GM18870 (cell line): ENCODE measurements around the gene ARMC5.
"Not testable (repeated sequence)": the region's sequence is repeated elsewhere in the genome, so short reads cannot be mapped to it uniquely, and the experiment has no call there.

ENCODE experiments used
- ATAC-seq: cut with Tn5 transposase; IDR thresholded peaks from one replicate; pipeline ENCODE4 v1.9.1; 2021; ENCODE audit warnings: moderate library complexity; ENCODE audit not compliant: unreplicated experiment

The ARMC5 gene, protein sequence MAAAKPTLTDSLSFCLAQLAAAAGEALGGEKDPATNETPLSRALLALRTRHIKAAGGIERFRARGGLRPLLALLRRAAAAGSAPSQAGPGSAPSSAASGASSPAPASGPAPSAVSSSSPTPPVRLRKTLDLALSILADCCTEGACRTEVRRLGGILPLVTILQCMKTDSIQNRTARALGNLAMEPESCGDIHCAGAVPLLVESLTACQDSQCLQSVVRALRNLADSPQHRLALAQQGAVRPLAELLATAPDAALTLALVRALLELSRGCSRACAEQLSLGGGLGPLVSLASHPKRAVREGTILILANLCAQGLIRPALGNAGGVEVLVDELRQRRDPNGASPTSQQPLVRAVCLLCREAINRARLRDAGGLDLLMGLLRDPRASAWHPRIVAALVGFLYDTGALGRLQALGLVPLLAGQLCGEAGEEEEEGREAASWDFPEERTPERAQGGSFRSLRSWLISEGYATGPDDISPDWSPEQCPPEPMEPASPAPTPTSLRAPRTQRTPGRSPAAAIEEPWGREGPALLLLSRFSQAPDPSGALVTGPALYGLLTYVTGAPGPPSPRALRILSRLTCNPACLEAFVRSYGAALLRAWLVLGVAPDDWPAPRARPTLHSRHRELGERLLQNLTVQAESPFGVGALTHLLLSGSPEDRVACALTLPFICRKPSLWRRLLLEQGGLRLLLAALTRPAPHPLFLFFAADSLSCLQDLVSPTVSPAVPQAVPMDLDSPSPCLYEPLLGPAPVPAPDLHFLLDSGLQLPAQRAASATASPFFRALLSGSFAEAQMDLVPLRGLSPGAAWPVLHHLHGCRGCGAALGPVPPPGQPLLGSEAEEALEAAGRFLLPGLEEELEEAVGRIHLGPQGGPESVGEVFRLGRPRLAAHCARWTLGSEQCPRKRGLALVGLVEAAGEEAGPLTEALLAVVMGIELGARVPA

DNA sequence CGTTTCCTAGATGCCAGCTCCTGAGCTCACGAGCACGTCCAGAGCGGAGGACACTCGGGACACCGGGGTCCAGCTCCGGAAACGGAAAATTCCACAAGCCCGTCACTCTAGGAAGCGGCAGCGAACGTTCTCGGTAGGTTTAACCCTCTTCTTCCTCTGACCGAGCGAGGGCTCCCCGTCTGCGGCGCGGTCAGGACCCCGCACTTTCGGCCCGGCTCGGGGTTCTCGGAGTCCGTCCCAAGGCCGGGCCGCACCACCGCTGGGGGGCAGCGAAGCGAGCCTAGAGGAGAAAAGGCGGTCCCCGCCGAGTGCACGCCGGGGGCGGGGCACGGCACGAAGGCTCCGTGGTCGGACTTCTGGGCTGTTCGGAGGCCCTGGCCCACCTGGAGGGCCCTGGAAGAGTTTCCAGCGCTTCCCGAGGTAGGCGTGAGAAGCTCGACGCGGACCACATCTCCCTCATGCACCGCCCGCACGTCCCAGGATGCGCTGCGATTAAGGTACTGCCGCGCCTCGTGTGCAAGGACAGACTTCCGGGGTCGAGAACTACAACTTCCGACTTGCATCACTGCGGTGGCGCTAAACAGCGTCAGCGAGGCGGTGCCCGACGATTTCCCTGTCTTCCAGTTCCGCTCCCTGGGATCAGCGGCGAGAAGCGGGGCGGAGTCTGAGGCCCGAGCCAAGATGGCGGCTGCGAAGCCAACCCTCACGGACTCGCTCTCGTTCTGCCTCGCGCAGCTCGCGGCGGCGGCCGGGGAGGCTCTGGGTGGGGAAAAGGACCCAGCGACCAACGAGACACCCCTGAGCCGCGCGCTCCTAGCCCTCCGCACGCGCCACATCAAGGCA is at the start of gene ARMC5:
Gene ARMC5 (plus strand): TSS at position 658 of the 843 bp plus-strand sequence. CDS start 24 bp downstream, at position 682.
- peak; percentile 82 for ATAC-seq

DNA sequence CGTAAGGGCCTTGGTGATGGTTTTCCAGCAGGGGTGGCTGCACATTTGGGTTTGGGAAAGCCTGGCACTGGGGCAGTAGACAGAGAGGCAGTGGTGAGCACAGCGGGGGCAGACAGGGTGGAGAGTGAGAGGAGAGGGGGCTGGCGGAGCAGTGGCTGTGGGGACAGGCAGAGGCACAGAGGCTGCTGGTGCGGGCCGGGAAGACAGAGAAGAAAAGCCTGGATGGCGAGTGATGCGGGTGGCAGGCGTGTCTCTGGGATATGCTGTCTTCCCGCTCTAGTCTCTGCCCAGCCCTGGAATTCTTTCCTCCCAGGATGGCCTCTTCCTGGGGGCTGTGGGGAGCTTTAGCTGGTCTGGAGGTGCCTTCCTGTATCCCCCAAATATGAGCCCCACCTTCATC is 49.2 kb upstream of the ARMC5 start:
- no peak for ATAC-seq

DNA sequence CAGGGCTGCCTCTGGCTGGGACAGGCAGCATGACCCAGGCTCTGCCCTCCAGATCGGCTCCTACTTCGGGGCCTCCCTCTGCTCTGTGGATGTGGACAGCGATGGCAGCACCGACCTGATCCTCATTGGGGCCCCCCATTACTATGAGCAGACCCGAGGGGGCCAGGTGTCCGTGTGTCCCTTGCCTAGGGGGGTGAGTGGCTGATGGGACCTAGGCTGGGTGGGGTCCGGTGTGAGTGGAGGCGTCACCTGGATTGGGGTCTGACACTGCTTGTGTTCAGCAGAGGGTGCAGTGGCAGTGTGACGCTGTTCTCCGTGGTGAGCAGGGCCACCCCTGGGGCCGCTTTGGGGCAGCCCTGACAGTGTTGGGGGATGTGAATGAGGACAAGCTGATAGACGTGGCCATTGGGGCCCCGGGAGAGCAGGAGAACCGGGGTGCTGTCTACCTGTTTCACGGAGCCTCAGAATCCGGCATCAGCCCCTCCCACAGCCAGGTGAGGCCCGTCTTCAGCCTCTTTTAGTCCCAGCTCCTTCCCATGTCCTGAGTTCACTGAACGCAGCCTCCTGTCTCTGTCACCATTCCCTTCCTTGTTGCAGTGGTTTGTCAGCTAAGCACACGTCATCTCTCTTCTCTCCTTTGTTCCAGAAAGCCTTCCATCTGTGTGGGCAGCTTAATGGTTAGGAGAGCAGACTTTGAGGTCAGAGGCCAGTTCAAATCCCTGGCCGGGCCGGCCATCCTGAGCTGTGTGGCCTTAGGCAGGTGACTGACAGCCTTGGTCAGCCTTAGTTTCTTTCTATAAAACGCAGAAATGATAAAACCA is 48.1 kb upstream of the ARMC5 start:
- no peak for ATAC-seq

DNA sequence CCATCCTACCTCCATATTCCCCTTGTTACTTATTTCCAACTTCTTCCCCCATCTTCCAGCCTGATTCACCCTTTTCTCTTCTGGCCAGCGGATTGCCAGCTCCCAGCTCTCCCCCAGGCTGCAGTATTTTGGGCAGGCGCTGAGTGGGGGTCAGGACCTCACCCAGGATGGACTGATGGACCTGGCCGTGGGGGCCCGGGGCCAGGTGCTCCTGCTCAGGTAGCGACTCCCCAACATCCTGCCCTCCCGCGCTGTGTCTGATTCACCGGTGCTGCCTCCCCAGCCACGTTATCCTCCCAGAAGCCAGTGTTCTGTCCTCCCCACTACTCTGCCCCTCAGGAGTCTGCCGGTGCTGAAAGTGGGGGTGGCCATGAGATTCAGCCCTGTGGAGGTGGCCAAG is 46.6 kb upstream of the ARMC5 start:
- ATAC-seq, result no peak

DNA sequence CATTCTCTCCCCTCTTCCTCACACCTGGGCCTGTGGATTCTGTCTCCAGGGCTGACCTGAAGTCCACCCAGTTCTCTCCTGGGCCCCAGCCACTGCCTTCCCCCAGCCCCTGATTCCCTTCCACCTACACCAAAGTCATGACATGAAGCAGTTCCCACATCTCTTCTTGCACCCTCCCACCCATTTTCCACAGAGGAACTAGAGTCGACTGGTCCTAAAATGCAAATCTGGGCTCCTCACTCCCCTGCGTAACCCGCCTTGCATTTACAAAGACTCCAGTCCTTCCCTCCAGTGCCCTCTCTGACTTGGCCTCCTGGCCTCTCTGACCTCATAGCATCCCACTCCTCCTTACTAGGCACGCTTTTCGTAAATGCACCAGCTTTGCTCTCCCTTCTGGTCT is 45.9 kb upstream of the ARMC5 start:
- ATAC-seq, result no peak

DNA sequence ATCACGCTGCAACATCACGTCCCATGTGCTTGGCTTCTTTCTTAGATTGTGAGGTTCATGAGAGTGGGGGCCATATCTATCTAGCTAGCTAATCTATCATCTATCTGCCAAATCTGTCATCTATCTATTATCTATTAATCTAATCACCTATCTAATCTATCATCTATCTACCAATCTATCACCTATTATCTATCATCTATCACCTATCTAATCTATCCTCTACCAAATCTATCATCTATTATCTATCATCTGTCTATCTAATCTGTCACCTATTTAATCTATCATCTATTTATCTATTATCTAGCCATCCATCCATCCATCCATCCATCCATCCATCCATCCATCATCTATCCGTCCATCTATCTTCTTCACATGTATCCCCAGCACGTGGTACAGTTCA is 45.4 kb upstream of the ARMC5 start:
- no peak for ATAC-seq

DNA sequence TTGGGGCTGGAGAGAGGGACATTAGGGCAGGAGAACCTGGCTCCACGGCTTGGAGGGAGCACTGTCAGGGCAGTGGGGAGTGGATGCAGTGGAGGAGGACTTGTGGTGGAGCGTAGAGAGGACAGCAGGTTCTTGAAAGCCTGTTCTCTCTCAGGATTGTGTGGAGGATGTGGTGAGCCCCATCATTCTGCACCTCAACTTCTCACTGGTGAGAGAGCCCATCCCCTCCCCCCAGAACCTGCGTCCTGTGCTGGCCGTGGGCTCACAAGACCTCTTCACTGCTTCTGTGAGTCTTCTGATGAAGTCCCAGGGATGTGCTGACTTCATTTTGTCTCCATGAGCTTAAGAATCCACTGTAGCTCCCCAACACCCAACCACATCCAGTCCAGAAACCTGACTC is 44.6 kb upstream of the ARMC5 start:
- ATAC-seq, result no peak

DNA sequence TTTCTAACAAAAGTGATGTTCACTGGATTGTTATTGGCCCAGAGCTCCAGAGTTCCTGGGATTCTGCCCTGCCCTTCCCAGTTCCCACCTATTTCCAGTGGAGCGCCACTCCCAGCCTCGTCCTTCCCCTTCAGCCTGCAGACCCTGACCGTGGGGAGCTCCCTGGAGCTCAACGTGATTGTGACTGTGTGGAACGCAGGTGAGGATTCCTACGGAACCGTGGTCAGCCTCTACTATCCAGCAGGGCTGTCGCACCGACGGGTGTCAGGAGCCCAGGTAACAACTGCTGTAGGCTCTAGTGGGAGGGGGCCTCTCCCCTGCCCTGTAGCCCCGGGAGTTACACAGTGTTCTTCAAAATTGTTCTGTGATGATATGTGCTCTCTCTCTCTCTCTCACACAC is 42.9 kb upstream of the ARMC5 start:
- ATAC-seq, result no peak

DNA sequence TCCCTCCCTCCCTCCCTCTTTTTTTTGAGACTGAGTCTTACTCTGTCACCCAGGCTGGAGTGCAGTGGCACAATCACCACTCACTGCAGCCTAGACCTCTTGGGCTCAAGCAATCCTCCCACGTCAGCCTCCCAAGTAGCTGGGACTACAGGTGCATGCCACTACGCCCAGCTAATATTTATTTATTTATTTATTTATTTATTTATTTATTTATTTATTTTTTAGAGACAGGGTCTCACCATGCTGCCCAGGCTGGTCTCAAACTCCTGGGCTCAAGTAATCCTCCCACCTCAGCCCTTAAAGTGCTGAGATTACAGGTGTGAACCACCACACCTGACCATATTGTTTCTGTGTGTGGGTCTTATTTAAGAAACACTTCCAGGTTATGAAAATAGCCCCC is 42.3 kb upstream of the ARMC5 start:
- ATAC-seq, result not testable (repeated sequence)

DNA sequence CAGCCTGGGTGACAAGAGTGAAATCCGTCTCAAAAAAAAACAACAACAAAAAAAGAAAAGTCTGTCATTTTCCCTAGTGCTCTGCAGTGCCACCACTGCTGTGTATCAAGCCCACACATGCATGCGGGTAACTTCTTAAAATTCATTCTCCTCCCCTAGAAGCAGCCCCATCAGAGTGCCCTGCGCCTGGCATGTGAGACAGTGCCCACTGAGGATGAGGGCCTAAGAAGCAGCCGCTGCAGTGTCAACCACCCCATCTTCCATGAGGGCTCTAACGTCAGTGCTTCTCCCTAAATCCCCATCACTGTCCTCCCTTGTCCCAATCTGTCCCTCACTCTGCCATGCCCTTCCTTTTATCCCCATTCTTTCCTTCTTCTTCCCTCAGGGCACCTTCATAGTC is 41.4 kb upstream of the ARMC5 start:
- ATAC-seq, result no peak

DNA sequence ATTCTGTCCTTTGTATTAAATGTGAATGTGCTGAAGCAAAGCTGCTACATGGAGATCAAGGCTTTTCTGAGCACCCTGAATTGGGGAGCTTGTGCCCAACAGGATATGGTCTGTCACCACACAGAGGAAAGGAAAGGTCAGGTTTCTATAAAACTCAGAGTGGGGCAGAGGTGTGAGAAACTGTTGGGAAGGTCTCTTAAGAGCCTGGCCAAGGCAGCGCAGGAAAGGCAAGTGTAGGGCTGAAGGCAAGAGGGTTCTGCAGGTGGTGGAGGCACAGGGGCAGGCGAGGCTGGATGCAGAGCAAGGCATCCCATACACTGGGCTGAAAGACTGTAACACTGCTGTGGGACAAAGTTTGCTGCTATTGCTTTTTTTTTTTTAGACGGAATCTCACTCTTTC is 39.3 kb upstream of the ARMC5 start:
- ATAC-seq, result no peak

DNA sequence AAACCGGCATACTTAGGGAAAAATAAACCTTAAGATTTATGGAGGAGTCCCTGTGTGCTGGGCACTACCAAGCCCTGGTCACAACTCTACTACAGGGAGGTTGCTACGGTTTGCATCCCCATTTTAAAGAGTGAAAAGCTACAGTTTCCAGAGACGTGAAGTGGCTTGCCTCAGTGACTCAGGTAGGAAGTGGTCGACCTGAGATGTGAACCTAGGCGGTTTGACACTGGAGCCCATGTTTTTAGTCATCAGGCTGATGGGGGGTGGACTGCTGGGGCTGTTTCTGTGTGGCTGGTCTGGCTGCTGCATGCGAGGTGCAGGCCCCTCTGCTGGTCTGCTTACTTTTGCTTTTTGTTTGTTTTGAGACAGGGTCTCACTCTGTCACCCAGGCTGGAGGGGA is 37.7 kb upstream of the ARMC5 start:
- no peak for ATAC-seq

DNA sequence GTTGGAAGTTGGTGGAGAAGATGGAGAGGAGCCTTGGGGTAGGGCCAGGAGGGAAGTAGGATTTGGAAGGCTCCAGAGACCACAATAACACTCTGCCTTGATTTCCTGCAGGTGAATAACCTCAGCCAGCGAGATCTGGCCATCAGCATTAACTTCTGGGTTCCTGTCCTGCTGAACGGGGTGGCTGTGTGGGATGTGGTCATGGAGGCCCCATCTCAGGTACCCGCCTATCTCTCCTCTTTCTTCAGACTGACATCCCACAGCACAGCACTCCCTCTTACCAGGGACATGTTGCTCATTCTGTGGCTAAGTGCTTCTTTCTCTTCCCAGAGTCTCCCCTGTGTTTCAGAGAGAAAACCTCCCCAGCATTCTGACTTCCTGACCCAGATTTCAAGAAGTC is 36.1 kb upstream of the ARMC5 start:
- ATAC-seq, result no peak

DNA sequence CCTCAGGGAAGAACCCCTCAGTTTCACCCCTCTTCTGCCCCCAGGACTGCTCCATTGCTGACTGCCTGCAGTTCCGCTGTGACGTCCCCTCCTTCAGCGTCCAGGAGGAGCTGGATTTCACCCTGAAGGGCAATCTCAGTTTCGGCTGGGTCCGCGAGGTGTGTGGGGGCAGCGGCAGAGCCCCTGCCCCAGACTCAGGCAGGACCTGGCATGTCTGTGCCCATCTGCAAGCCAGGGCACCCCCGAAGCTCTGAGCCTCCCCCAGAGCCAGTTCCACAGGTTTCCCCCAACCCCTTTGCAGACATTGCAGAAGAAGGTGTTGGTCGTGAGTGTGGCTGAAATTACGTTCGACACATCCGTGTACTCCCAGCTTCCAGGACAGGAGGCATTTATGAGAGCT is 35.5 kb upstream of the ARMC5 start:
- ATAC-seq, result no peak

DNA sequence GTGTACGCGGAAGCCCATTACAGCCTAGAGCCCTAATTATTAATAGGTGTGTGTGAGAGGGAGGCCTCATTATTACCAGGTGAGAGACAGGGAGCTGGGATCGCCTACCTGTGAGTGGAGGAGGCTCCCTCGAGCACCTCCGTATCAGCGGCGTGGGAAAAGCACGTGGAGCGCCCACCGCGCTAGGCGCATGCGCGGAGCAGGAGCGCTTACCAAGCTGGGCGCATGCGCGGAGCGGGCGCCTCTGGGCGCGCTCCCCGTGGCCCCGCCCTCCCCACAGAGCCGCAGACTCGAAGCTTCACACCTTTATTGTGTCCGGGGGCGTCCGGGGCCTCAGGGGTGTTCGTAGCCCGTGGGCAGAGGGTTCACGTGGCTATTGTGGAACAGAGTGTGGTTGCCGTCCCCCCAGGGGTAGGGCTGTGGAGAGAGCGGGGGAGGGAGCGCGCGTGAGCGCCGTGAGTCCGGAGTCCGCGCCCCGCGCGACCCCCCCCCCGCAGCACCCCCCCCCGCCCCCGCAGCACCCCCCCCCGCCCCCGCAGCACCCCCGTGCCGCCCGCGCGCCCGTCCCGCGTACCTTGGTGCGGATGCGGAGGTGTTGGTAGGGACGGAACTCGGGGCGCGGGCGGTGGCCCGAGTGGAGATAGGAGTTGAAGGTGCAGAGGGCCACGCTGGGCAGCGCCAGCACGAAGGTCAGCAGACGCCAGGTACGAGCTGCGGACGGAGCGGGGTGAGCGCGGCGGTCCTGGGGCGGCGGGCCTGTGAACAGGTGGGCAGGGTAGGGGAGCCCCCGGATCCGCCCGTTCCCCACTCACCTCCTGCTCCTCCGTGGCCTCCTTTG is 31.6 kb upstream of the ARMC5 start:
- no peak for ATAC-seq

DNA sequence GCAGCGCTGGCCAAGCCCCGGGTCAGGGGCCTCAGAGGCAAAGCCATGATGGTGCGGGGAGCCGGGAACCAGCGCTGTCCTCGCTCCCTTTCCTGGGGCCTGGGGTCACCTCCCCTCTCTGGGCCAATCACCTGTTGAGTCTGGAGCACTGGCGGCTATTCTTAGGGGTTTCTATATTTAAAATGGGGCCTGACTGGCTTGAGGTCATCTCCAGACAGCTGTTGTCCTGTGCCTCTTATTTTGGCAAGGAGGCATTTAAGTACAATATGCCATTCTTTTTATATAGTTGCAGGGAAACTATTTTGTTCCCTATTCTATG is 31.1 kb upstream of the ARMC5 start, which contains the start of gene COX6A2:
Gene COX6A2 (minus strand): TSS at position 82 of the 319 bp plus-strand sequence. CDS start 35 bp downstream, at position 47.
- ATAC-seq, result no peak

DNA sequence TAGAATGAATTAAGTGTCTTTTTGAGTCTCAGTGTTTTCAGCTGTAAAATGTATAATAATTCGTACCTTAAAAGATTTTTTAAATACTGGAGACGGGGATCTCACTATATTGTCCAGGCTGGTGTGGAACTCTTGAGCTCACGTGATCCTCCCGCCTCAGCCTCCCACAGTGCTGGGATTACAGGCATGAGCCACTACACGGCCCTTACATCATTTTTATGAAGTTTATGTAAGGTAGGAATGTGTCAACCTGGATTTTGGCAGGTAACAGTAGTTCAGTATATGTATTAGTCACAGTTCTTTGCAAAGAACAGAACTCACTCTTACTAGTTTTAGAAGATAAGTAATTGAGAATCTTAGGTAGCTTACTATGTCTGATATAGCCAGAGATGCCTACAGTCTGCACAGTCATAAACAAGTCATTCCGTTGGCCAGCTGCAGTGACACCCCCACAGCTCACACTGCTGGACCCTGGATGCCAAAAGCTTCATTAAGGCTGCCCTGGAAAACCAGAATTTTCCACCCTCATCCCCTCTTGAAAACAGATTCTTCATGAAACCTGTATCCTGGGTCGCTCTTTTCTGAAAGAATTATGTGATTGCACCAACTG is 30.6 kb upstream of the ARMC5 start:
- ATAC-seq, result no peak

DNA sequence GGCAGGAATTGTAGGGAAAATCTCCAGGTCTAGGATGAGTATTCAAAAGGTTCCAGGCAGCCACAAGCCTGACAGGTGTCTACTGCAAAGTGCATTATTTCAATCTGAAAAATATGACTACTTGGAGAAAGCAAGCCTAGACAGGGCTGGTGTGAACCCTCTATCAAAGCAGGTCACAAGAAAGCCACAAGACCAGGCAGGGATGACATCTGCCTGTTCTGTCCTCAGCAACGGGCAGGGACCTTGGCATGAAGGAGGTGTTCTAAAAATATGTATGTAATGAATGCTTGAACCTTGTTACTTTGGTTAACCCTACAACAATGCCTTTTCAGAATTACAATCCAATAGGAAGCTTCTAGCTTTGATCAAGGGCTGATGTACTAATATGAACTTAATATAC is 30.0 kb upstream of the ARMC5 start:
- no peak for ATAC-seq

DNA sequence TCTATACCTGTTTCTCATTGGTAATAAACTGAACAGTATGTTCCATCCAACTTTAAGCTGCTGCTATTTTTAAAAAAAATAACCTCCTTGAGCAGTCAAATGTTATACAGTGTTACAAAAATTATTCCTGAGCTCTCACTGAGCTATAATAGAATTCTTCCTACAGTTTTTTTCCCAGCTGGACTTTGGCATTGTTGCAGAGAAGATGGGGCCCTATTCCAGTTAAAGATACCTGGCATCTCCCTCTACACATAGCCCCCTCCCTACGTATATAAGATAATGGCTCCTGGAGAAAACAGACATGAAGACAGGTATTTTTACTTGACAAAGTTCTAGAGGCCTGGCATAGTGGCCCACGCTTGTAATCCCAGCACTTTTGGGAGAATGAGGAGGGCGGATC is 29.5 kb upstream of the ARMC5 start:
- ATAC-seq, result no peak
